Endothelial cell of coronary artery (primary cell): Measurements from ENCODE around the gene MAGEE2. TPM values are rescaled to one million over a fixed set of nuclear protein-coding genes. Genes with fewer than 3 reads are reported as not detected.

Experiments
- total RNA-seq: library from RNA; depleted of rRNA; stranded (reverse); fragments of >200 nt; gene quantifications from 2 replicates; pipeline ENCODE4 v1.2.3, GENCODE V29; 2014

The MAGEE2 gene, protein sequence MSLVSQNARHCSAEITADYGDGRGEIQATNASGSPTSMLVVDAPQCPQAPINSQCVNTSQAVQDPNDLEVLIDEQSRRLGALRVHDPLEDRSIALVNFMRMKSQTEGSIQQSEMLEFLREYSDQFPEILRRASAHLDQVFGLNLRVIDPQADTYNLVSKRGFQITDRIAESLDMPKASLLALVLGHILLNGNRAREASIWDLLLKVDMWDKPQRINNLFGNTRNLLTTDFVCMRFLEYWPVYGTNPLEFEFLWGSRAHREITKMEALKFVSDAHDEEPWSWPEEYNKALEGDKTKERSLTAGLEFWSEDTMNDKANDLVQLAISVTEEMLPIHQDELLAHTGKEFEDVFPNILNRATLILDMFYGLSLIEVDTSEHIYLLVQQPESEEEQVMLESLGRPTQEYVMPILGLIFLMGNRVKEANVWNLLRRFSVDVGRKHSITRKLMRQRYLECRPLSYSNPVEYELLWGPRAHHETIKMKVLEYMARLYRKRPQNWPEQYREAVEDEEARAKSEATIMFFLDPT
- total RNA-seq, result not detected in 2 replicates

DNA sequence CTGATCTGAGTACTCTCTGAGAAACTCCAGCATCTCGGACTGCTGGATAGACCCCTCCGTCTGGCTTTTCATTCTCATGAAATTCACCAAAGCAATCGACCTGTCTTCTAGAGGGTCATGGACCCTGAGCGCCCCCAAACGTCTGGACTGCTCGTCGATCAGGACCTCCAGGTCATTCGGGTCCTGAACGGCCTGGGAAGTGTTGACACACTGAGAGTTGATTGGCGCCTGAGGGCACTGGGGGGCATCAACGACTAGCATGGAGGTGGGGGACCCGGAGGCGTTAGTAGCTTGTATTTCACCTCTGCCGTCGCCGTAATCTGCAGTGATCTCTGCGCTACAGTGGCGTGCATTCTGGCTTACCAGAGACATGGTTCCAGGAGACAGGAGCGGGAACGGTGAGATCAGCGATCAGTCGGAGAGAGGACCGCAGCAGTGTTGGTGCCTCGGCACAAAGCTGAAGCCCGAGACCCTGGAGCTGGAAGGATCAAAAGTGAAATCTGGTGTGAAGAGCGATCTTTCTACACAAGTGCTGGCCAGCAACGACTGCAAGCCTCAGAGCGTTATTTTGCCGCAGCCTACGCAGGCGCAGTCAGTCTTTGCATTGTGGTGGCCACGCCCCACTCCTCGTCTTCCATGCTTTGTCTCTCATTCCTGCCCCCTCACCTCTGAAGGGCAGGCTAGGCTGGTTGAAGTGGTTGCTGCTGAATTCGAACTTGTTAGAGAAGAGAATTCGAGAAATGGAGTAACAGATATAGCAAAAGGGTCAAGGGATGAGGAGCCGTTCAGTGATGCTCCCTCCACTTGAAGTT, at the start of gene MAGEE2:
Gene MAGEE2 (minus strand): TSS at position 575 of the 812 bp plus-strand sequence. CDS start 203 bp downstream, at position 372.

